GM21825 (cell line): Measurements from ENCODE around the gene MORN1.

ENCODE experiments used
- ATAC-seq: cut with Tn5 transposase; IDR thresholded peaks from one replicate; pipeline ENCODE4 v1.9.1; 2021; ENCODE audit warnings: mild to moderate bottlenecking, moderate library complexity; ENCODE audit not compliant: unreplicated experiment

MORN1 gene

DNA sequence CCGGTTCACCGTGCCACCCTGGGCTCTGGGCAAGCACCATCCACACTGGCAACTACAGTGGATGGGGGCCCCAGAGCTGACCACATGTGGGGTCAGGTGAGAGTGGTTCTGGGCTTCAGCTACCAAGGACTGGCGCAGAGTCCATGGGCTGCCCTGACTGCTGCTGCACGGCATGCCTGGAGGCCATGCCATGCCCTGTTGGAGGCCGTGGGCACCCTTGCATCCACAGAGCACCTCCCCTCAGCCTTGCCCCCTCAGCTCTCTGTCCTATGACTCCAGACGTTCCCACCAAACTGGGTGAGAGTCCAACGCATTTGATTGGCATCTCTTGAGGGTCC is 15.5 kb downstream of the MORN1 start:
- ATAC-seq, result no peak

- no peak for ATAC-seq
These were observed 16.0 kb downstream of the MORN1 start for GRCh38 chr1:2375246-2375922.

DNA sequence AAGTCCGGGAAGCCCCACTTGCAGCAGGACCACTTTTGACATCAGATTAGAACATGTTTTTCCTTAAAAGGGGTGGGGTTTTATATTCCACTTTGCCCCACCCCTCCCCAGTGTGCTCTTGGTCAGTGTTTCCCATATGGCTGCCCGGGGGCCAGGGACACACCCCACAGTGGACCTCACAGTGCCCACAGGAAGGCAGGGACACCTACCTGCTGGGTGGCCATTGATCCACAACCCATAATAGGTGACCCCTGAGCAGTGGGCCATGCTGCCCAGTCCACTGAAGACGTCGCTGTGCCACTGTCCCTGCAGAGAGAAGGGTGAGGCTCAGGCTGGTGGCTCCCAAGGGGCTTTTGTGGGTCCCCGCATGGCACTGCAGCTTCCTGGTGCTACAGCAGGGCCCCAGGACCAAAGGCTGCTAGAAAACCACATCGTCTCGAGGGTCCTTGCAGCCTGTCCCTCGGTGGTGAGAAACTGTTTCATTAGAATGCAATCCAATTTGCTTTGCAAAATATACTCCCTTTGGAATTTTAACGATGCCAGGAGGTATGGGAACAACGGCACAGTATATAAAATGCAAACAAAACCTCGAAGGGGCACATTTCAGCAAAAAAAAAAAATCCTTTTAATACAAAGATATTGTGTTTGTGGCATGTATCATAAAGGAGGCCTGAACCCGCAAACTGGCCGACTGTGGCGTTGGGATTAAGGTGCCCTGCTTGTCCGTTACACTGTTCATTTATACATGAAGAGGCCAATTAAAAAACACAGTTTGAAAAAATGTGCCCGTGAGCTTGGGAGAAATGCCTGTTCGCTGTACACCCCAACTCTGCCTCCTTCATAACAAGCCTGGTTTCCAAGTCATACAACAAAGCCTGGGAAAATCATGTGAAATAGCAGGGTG is 16.9 kb downstream of the MORN1 start:
- ATAC-seq, result no peak

DNA sequence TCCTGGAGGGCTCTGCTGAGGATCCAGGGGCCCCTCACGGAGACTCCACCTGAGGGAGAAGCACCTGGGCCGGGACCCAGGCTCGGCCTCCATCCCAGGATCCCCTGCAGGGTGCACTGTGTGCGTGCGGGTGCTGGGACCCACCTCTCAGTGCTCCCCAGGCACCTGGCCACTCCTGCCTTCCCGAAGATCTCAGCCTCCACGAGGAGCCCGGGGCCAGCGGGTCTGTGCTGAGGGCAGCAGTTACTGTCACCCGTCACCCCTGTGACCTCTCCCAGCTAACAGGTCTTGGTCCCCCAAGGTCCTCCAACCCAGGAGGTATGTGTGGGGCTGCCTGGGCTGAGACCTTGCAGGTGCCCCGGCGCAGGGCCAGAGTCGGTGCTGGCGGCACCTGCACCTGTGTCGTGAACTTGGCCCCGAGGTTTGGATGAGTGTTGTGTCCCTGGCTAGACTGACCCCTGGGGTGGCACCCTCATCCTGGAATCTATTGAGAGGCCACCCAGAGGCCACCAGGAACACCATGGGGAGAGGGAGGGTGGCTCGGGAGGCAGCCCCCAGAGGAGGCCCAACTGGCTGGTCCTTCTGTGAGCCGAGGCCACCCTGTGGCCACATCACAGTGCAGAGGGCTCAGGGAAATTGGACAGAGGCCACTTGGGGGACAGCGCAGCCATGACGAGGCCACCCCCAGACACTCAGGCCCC is 17.7 kb downstream of the MORN1 start:
- ATAC-seq, result no peak

DNA sequence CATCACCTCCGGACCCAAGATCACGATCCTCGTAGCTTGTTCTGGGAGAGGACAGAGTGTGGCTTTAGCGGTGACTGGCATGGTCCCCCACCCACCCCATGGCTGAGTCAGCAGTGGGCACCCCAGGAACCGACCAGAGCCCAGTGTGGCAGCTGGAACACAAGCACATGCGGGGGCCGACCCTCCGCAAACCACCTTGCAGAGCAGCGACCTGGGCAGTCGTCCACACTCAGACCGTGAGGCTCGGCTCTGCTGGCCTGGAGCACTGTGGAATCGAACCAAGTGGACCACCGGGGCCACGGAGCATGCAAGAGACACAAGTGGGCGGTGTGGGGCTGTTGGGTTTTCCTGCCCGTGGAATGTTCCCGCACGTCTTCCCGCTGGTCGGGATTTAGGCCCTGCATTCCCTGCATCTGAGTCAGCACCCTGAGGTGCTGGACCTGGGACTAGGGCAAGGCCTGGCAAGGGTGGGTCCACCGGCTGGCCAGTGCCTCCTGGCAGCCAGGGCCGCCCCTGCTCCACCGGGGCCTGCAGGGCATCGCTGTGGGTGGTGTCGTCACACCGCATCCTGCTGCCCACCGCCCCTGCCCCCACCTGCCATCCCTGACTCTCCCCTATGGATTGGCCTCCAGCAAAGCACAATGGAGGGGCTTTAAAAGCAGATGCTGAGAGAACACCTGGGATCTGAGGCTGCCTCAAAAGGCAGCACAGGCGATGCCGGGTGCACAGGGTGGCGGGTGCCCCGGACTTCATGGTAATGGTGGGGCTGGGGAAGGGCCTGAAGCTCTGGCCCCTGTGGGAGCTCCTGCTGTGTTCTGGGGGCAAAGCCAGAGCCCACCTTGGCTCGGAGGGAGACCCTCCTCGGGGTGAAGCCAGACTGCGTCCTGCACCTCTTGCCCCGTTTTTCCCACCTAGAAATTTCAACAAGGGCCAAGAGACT is 18.5 kb downstream of the MORN1 start:
- ATAC-seq, result no peak

- ATAC-seq, result no peak
These were observed 23.2 kb downstream of the MORN1 start for GRCh38 chr1:2368053-2368744.

GRCh38 chr1:2363847-2364513 is 27.4 kb downstream of the MORN1 start:
- no peak for ATAC-seq

- ATAC-seq, result no peak
These were observed 30.6 kb downstream of the MORN1 start for GRCh38 chr1:2360588-2361364.

- no peak for ATAC-seq
These were observed 32.4 kb downstream of the MORN1 start for GRCh38 chr1:2358651-2359640.

DNA sequence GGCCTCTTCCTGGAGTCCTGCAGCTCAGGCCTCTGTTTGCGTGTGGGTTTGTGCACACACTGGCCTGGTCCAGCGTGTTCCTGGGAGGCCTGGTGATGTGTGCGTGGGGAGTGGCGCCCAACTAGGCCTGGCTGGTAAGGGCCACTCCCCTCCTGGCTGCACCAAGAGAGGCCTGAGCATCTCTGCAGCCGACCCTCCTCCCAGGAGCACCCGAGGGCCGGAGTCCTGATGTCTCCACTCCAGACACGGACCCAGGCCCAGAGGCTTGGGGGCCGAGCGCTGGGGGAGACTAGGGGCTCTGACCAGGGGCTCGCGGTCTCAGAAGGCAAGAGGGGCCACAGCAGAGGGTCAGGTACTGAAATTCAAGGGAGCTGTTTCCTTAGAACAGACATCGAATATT is 33.3 kb downstream of the MORN1 start:
- ATAC-seq, result no peak

- no peak for ATAC-seq
These were observed 34.2 kb downstream of the MORN1 start for GRCh38 chr1:2356911-2357845.

DNA sequence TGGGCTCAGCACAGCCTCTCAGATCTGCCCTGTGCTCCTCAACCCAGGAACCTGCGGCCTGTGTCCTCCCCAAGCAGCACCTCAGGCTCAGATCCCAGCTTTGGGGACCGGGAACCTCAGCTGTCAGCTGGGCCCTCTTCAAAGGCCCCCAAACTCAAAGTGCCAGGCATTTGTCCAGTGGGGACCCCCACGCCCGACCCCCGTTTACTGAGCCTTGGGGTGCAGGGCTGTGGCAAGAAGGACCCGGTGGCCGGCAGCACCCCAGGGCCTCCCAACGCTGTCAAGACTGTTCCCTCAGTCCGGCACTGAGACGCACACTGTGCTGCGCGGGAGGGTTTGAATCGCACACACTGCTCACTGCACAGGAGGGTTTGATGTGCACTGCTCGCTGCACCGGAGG is 35.0 kb downstream of the MORN1 start:
- no peak for ATAC-seq

- ATAC-seq, result no peak
These were observed 35.7 kb downstream of the MORN1 start for GRCh38 chr1:2355373-2356261.

DNA sequence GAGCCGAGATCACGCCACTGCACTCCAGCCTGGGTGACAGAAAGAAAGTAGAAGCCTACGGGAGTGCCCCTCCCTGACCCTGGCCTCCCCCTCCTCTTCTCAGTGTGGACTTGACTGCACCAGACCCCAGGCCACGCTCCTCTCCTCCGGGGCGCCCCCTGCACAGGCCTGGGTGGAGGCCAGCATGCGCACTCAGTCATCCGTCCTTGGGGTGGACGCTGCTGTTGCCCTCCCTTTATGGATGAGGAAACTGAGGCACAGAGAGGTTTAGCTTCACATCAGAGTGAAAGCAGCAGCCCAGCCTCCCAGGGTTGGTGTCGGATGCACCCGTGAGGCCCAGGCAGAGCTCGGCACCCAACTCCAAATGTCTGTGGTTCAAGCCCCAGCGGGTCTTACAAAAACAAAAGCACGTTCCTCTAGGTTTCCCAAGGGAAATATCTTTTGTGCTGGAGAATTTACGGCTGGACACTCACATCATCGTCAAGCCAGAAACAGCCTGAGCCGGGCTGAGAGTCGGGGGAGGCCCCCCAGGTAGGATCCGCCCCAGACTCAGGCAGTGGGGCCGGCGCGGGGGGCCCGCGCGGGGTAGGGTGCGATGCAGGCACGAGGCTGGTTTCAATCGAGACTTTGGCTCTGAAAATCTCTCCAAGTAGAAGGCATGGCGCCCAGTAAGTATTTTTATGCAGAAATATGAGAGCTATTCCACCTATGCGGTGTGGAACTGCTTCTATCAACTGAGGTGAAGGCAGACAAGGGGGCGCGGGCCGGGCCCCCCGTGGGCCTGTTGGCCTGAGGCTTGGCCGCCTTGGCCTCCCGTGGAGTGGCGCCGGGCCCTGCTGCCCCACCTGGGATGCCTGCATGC is 36.6 kb downstream of the MORN1 start:
- no peak for ATAC-seq
